H1 (cell line): ENCODE results near the gene BRD7. TPM values are rescaled to one million over a fixed set of nuclear protein-coding genes. Genes with fewer than 3 reads are reported as not detected.

Experiments
- CTCF ChIA-PET: fragments of 300-600 bp; sonication (Branson Sonifier 250); formaldehyde crosslinking; loops from one replicate; lab custom pipeline; 2021; ENCODE audit not compliant: partially characterized antibody; lab: Charles Lee
- POLR2A ChIA-PET: fragments of 300-600 bp; sonication (Branson Sonifier 250); formaldehyde crosslinking; loops from one replicate; lab custom pipeline; 2021; ENCODE audit warnings: inconsistent platforms; ENCODE audit not compliant: partially characterized antibody; lab: Charles Lee
- DNase-seq, 2 experiments: peaks; one replicate each; pipeline versions ENCODE4 v3.0.0 to v3.0.0-alpha.2; 2010 to 2022; ENCODE audit warnings: low spot score in 2 of 2, low read depth in 1 of 2, mixed read lengths in 1 of 2
- FAIRE-seq: peaks from 2 replicates; lab custom pipeline; 2011; peaks lifted over from hg19 to GRCh38; lab: Jason Lieb, UNC
- H2AFZ ChIP-seq: 2 replicates; pipeline ENCODE4 v1.8.1; 2012; ENCODE audit warnings: low read length, inconsistent platforms
- H2AK5ac ChIP-seq: 2 replicates; pipeline ENCODE4 v1.6.1; 2013; ENCODE audit warnings: low read depth, low read length
- H2BK120ac ChIP-seq: replicated peaks from 2 replicates; pipeline ENCODE3; 2013; ENCODE audit warnings: low read depth, low read length, inconsistent platforms
- H2BK12ac ChIP-seq: 2 replicates; pipeline ENCODE4 v1.6.1; 2013; ENCODE audit warnings: low read depth, low read length
- H2BK15ac ChIP-seq: 2 replicates; pipeline ENCODE4 v1.6.1; 2013; ENCODE audit warnings: low read length
- H2BK20ac ChIP-seq: 2 replicates; pipeline ENCODE4 v1.6.1; 2013; ENCODE audit warnings: low read length
- H2BK5ac ChIP-seq: 2 replicates; pipeline ENCODE4 v1.6.1; 2013; ENCODE audit warnings: low read depth, low read length
- H3K14ac ChIP-seq: 2 replicates; pipeline ENCODE4 v1.6.1; 2013; ENCODE audit warnings: inconsistent platforms; ENCODE audit not compliant: insufficient read length
- H3K18ac ChIP-seq: 2 replicates; pipeline ENCODE4 v1.6.1; 2013; ENCODE audit warnings: low read length; ENCODE audit errors: extremely low read depth
- H3K23ac ChIP-seq: 2 replicates; pipeline ENCODE4 v1.6.1; 2013; ENCODE audit warnings: inconsistent platforms; ENCODE audit not compliant: insufficient read length
- H3K23me2 ChIP-seq: 2 replicates; pipeline ENCODE4 v1.6.1; 2013; ENCODE audit warnings: low read depth, low read length
- H3K27ac ChIP-seq: 2 replicates; pipeline ENCODE4 v1.6.1; 2011; ENCODE audit warnings: low read depth, low read length, inconsistent platforms
- H3K27me3 ChIP-seq, 4 experiments: replicated peaks in 1 of 4; 1 replicate in 1 of 4; 2 replicates in 3 of 4; pipeline versions ENCODE4 v1.6.1 to v1.8.1; 2011 to 2013; ENCODE audit warnings: low read length in 3 of 4, mild to moderate bottlenecking in 3 of 4, inconsistent platforms in 2 of 4, mixed read lengths in 2 of 4, moderate library complexity in 1 of 4; ENCODE audit not compliant: control insufficient read depth in 3 of 4, insufficient read depth in 3 of 4; ENCODE audit errors: extremely low read depth in 1 of 4
- H3K36me3 ChIP-seq, 4 experiments: 2 replicates each; pipeline versions ENCODE4 v1.6.1 to v1.8.1; 2011 to 2013; ENCODE audit warnings: mild to moderate bottlenecking in 4 of 4, low read length in 3 of 4, moderate library complexity in 2 of 4, control low read depth in 1 of 4, inconsistent platforms in 1 of 4; ENCODE audit not compliant: insufficient read depth in 4 of 4, control insufficient read depth in 2 of 4
- H3K4ac ChIP-seq: replicated peaks from 2 replicates; pipeline ENCODE3; 2013; ENCODE audit warnings: low read length, low read depth, mixed read lengths, inconsistent platforms; ENCODE audit not compliant: insufficient read length
- H3K4me1 ChIP-seq, 4 experiments: replicated peaks in 1 of 4; 1 replicate in 1 of 4; 2 replicates in 3 of 4; pipeline versions ENCODE4 v1.6.1 to v1.8.1; 2011 to 2013; ENCODE audit warnings: low read length in 3 of 4, inconsistent platforms in 2 of 4, mixed read lengths in 1 of 4; ENCODE audit not compliant: insufficient read depth in 4 of 4, control insufficient read depth in 3 of 4
- H3K4me2 ChIP-seq, 2 experiments: 2 replicates each; pipeline versions ENCODE4 v1.6.1 to v1.8.1; 2011 to 2013; ENCODE audit warnings: low read depth in 2 of 2, low read length in 2 of 2, control low read depth in 1 of 2, inconsistent platforms in 1 of 2, mild to moderate bottlenecking in 1 of 2; ENCODE audit not compliant: insufficient read depth in 1 of 2
- H3K4me3 ChIP-seq, 4 experiments: fragments of 200-600, 300-600 bp in 1 of 4; sonication (generic), shearing (Covaris generic), sonication (Bioruptor Twin) in 1 of 4; 2 replicates each; pipeline versions ENCODE4 v1.5.1 to v1.8.1; 2011 to 2016; ENCODE audit warnings: low read length in 4 of 4, low read depth in 3 of 4, control low read depth in 2 of 4, inconsistent platforms in 2 of 4, mild to moderate bottlenecking in 2 of 4, mixed read lengths in 1 of 4, moderate library complexity in 1 of 4; ENCODE audit not compliant: insufficient read depth in 2 of 4; ENCODE audit errors: extremely low read depth in 1 of 4
- H3K56ac ChIP-seq: replicated peaks from 2 replicates; pipeline ENCODE3; 2013; ENCODE audit warnings: low read depth, mild to moderate bottlenecking, mixed read lengths, low read length, inconsistent platforms; ENCODE audit not compliant: insufficient read length
- H3K79me1 ChIP-seq: 2 replicates; pipeline ENCODE4 v1.6.1; 2013; ENCODE audit warnings: low read depth, low read length, control low read depth
- H3K79me2 ChIP-seq, 2 experiments: 2 replicates each; pipeline versions ENCODE4 v1.6.1 to v1.8.1; 2012 to 2013; ENCODE audit warnings: low read length in 2 of 2, mild to moderate bottlenecking in 2 of 2, inconsistent platforms in 1 of 2; ENCODE audit not compliant: insufficient read depth in 2 of 2, control insufficient read depth in 1 of 2
- H3K9ac ChIP-seq, 4 experiments: replicated peaks in 1 of 4; 1 replicate in 1 of 4; 2 replicates in 3 of 4; pipeline versions ENCODE4 v1.6.1 to v1.8.1; 2011 to 2013; ENCODE audit warnings: low read depth in 3 of 4, low read length in 3 of 4, control low read depth in 2 of 4, mild to moderate bottlenecking in 2 of 4, moderate library complexity in 2 of 4, inconsistent platforms in 1 of 4; ENCODE audit errors: extremely low read depth in 1 of 4
- H3K9me3 ChIP-seq, 2 experiments: 2 replicates each; pipeline versions ENCODE4 v1.6.1 to v1.8.1; 2012 to 2013; ENCODE audit warnings: mild to moderate bottlenecking in 2 of 2, moderate library complexity in 2 of 2, control low read depth in 1 of 2, inconsistent platforms in 1 of 2, low read depth in 1 of 2, low read length in 1 of 2, mixed read lengths in 1 of 2; ENCODE audit not compliant: insufficient read depth in 2 of 2
- H4K20me1 ChIP-seq, 2 experiments: replicated peaks in 1 of 2; 2 replicates each; pipeline versions ENCODE3 to v1.8.1; 2011 to 2013; ENCODE audit warnings: inconsistent platforms in 2 of 2, low read length in 2 of 2, mild to moderate bottlenecking in 1 of 2; ENCODE audit not compliant: insufficient read depth in 2 of 2, control insufficient read depth in 1 of 2
- H4K5ac ChIP-seq: 2 replicates; pipeline ENCODE4 v1.6.1; 2013; ENCODE audit warnings: low read length, low read depth, mixed read lengths, inconsistent platforms; ENCODE audit not compliant: insufficient read length
- H4K8ac ChIP-seq: 2 replicates; pipeline ENCODE4 v1.8.0; 2013; ENCODE audit warnings: mild to moderate bottlenecking, moderate library complexity, low read length, inconsistent platforms; ENCODE audit not compliant: insufficient read depth; ENCODE audit errors: extremely low read depth
- H4K91ac ChIP-seq: replicated peaks from 2 replicates; pipeline ENCODE3; 2013; ENCODE audit warnings: low read length, mixed read lengths, inconsistent platforms; ENCODE audit not compliant: insufficient read length
- ATF2 ChIP-seq: IDR thresholded peaks from 2 replicates; pipeline ENCODE4 v1.6.1; 2012; ENCODE audit warnings: low read length, inconsistent platforms
- CTCF ChIP-seq, 3 experiments: IDR thresholded peaks; 1 replicate in 2 of 3; 2 replicates in 1 of 3; pipeline versions ENCODE4 v1.5.1 to v1.6.1; 2011; ENCODE audit warnings: low read length in 3 of 3, mild to moderate bottlenecking in 3 of 3, inconsistent platforms in 2 of 3, low read depth in 1 of 3, moderate library complexity in 1 of 3; ENCODE audit not compliant: insufficient read depth in 1 of 3; ENCODE audit errors: control extremely low read depth in 1 of 3
- GTF2F1 ChIP-seq: IDR thresholded peaks from 2 replicates; pipeline ENCODE4 v1.6.1; 2012; ENCODE audit warnings: low read depth, low read length, improper control_type of control experiment, borderline replicate concordance
- HDAC2 ChIP-seq, 2 experiments: fragments of 300-600 bp in 1 of 2; sonication (generic) in 1 of 2; IDR thresholded peaks; 2 replicates each; pipeline ENCODE4 v1.6.1; 2011 to 2012; ENCODE audit warnings: low read depth in 2 of 2, low read length in 2 of 2, mild to moderate bottlenecking in 2 of 2, moderate library complexity in 2 of 2, borderline replicate concordance in 1 of 2, inconsistent platforms in 1 of 2
- NANOG ChIP-seq: IDR thresholded peaks from 2 replicates; pipeline ENCODE4 v1.6.1; 2011; ENCODE audit warnings: low read length, low read depth, mild to moderate bottlenecking, inconsistent platforms; ENCODE audit not compliant: insufficient read depth, poor library complexity, severe bottlenecking
- SIX5 ChIP-seq: IDR thresholded peaks from 2 replicates; pipeline ENCODE4 v1.6.1; 2011; ENCODE audit warnings: mild to moderate bottlenecking, low read depth, low read length
- SP1 ChIP-seq: IDR thresholded peaks from 2 replicates; pipeline ENCODE4 v1.6.1; 2011; ENCODE audit warnings: low read depth, low read length
- TCF12 ChIP-seq: IDR thresholded peaks from 2 replicates; pipeline ENCODE4 v1.6.1; 2011; ENCODE audit warnings: low read depth, mild to moderate bottlenecking, low read length
- WGBS, 2 experiments: shearing (Covaris generic) in 1 of 2; methylation state at CpG; one replicate each; pipeline versions ENCODE4 v1.1.6 to v1.1.7; 2013 to 2015; ENCODE audit warnings: low lambda C conversion rate in 2 of 2, mixed read lengths in 2 of 2, inconsistent platforms in 1 of 2, low coverage in 1 of 2, missing lambda C conversion rate in 1 of 2; ENCODE audit not compliant: insufficient replicate concordance in 2 of 2, insufficient coverage in 1 of 2, insufficient read length in 1 of 2; ENCODE audit errors: extremely low coverage in 1 of 2, missing lambda C conversion rate in 1 of 2; 5-methylcytosine and 5-hydroxymethylcytosine counted together
- polyA plus RNA-seq, 7 experiments: library from polyadenylated mRNA; depleted of rRNA in 3 of 7; stranded (reverse) in 5 of 7; unstranded in 2 of 7; fragments of >200 nt in 5 of 7; fragments of 200-250 nt in 2 of 7; gene quantifications; 1 replicate in 5 of 7; 2 replicates in 1 of 7; 4 replicates in 1 of 7; pipeline versions ENCODE4 v1.2.1 to v1.2.3, GENCODE V29; 2011 to 2013; ENCODE audit warnings: missing spikeins in 2 of 7, mixed read lengths in 2 of 7
- total RNA-seq: library from RNA; stranded (reverse); fragmentation: NEBNext Ultra II Directional; extraction: Animal tissue kit (Norgen Biotek cat#: 25700); gene quantifications from 2 replicates; pipeline ENCODE4 v1.2.1, GENCODE V29; 2021

The BRD7 gene
- total and polyA plus RNA-seq, 2 of the 8 experiments (the other 6 are each of a cell fraction or from before 2014, with no cell fraction given) = 42.5 to 120 TPM

- no peak overlapping the region for H2BK15ac ChIP-seq
- H3K36me3 ChIP-seq = no peaks in the 10 kb centered on the region
- no peak overlapping the region for H3K56ac ChIP-seq
- ChIA-PET CTCF (interaction anchor here (0.6 to 1.7 kb wide), 7 partner anchors 15 to 776 kb away, joined by 3 to 4 read pairs (median 3); no protein-coding TSS in a partner anchor), POLR2A (interaction anchor here (1.5 kb wide), 1 partner anchor 13 kb away, joined by 4 read pairs; no protein-coding TSS in a partner anchor)
- H4K5ac ChIP-seq = no peak overlapping the region
- no peak overlapping the region for H2BK120ac ChIP-seq
- no peak overlapping the region for H2AFZ ChIP-seq
- no peak overlapping the region for H3K4me2 ChIP-seq
- no peak overlapping the region for H2BK5ac ChIP-seq
- DNase-seq (no peak), FAIRE-seq (no peak)
- H3K9ac ChIP-seq = no peak overlapping the region
- no peak overlapping the region for H2BK20ac ChIP-seq
- no peaks in the 10 kb centered on the region for H3K79me1 ChIP-seq
- WGBS, 2 experiments = 82% methylated on average over 15 of the region's 15 CpGs; no CpG with 5 or more reads in 1 of the 2 experiments
- H3K79me2 ChIP-seq = no peaks in the 10 kb centered on the region
- no peak overlapping the region for H3K27ac ChIP-seq
- H2AK5ac ChIP-seq = no peak overlapping the region
- H3K9me3 ChIP-seq = no peaks in the 10 kb centered on the region
- H3K23ac ChIP-seq = no peak overlapping the region
- peaks cover 0 to 3% (median 0%) of the 10 kb centered on the region in 4 experiments; a peak in 1 of 7 replicates for H3K4me1 ChIP-seq
- H3K18ac ChIP-seq = no peak overlapping the region
- H2BK12ac ChIP-seq = no peak overlapping the region
- H4K8ac ChIP-seq = no peak overlapping the region; the same call in 1 of the 2 replicates
- no peak overlapping the region for H3K4me3 ChIP-seq
- no peaks in the 10 kb centered on the region for H3K27me3 ChIP-seq
- H3K4ac ChIP-seq = no peak overlapping the region
- H4K20me1 ChIP-seq = no peaks in the 10 kb centered on the region
- no peak overlapping the region for H4K91ac ChIP-seq
- no peaks in the 10 kb centered on the region for H3K23me2 ChIP-seq
- no peak overlapping the region for H3K14ac ChIP-seq
- no peak for TF ChIP-seq ATF2
- no peak for TF ChIP-seq TCF12
- no peak for TF ChIP-seq SP1
- no peak for TF ChIP-seq HDAC2 (IDR thresholded peaks at IDR 0.05; ENCODE audit: borderline replicate concordance in 1 of 2, low read depth in 2 of 2, low read length in 2 of 2)
- TF ChIP-seq GTF2F1 = no peak
- TF ChIP-seq NANOG = no peak
- no peak for TF ChIP-seq CTCF (IDR thresholded peaks at IDR 0.05; ENCODE audit: control extremely low read depth in 1 of 3, insufficient read depth in 1 of 3, low read depth in 1 of 3, low read length in 3 of 3)
- no peak for TF ChIP-seq SIX5
These were observed 66.2 kb downstream of the BRD7 start for GRCh38 chr16:50302472-50303005.
